Gastroesophageal sphincter (tissue), 3 donors: Measurements from ENCODE around the gene SETD1B.

Experiments used
- EP300 ChIP-seq: sonication (generic); formaldehyde crosslinking; IDR thresholded peaks from one replicate; pipeline ENCODE4 v1.6.1; 2017; ENCODE audit warnings: antibody characterized with exemption, mild to moderate bottlenecking
- POLR2A ChIP-seq, 2 donors: fragments of 450-650 bp; IDR thresholded peaks; one replicate each; pipeline ENCODE4 v1.6.1; 2017; ENCODE audit warnings: antibody characterized with exemption in 2 of 2, mild to moderate bottlenecking in 2 of 2, moderate library complexity in 1 of 2
- TF ChIP-seq, protein P1 (sequence below), 4 experiments: fragments of 200-600 bp in 2 of 4; fragments of 450-650 bp in 2 of 4; sonication (generic) in 1 of 4; IDR thresholded peaks; one replicate each; pipeline ENCODE4 v1.5.1; 2017 to 2019; ENCODE audit warnings: antibody characterized with exemption in 4 of 4, mild to moderate bottlenecking in 2 of 4, moderate library complexity in 2 of 4

GRCh38 chr12:121793440-121793837 lies 10.4 kb upstream of the SETD1B start, which contains the start of gene RHOF:
- TF ChIP-seq POLR2A (IDR thresholded peaks at IDR 0.05): peak; percentile 19 to 22
- TF ChIP-seq, protein P1, sequence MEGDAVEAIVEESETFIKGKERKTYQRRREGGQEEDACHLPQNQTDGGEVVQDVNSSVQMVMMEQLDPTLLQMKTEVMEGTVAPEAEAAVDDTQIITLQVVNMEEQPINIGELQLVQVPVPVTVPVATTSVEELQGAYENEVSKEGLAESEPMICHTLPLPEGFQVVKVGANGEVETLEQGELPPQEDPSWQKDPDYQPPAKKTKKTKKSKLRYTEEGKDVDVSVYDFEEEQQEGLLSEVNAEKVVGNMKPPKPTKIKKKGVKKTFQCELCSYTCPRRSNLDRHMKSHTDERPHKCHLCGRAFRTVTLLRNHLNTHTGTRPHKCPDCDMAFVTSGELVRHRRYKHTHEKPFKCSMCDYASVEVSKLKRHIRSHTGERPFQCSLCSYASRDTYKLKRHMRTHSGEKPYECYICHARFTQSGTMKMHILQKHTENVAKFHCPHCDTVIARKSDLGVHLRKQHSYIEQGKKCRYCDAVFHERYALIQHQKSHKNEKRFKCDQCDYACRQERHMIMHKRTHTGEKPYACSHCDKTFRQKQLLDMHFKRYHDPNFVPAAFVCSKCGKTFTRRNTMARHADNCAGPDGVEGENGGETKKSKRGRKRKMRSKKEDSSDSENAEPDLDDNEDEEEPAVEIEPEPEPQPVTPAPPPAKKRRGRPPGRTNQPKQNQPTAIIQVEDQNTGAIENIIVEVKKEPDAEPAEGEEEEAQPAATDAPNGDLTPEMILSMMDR (IDR thresholded peaks at IDR 0.05): no peak
- no peak for TF ChIP-seq EP300
